ENCODE data around the gene LDLRAD2. TPM values are rescaled to one million over a fixed set of nuclear protein-coding genes. Genes with fewer than 3 reads are reported as not detected.
"Not testable (repeated sequence)": the region's sequence is repeated elsewhere in the genome, so short reads cannot be mapped to it uniquely, and the experiment has no call there.

LDLRAD2 gene
- total RNA-seq, 4 donors from 2014 or later, result 0.38 to 3.3 (median 0.80) TPM; not detected in 1

DNA sequence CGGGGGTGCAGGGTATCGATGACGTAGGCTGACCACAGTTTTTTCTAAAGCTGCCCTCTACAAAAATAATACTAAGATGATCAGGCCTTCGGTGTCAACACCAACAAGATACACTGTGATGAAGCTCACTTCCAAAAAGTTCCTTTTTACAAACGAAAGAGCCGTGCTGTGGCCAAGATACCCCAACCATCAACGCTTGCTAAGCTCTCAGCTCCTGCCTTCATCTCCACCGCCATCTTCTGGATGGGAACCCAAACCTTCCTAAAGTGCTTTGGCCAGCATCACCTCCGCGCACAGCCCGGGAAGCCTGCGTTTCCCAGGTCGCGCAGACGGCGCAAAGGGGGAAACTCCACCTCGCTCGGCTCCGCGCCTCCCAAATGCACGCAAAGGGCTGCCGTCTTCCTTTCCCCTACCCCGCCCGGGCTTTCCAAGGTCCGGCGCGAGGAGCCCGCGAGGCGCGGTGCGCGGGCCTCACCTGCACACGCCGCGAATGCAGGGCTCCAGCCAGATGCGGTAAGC is 29.7 kb upstream of the LDLRAD2 start:
- no peaks in the 10 kb centered on the region for H3K36me3 ChIP-seq
- peak overlapping the region; percentile 94 to 100 (median 98) for H3K27ac ChIP-seq
- H3K4me3 ChIP-seq, result peak overlapping the region; percentile 69 to 99 (median 90)
- DNase-seq, result peak in 2 of 3 donors; percentile 59 to 81
- H3K27me3 ChIP-seq, result no peaks in the 10 kb centered on the region
- H3K9me3 ChIP-seq, result no peaks in the 10 kb centered on the region
- peaks cover 0 to 15% (median 4%) of the 10 kb centered on the region in 4 donors for H3K4me1 ChIP-seq
- TF ChIP-seq, protein P1, sequence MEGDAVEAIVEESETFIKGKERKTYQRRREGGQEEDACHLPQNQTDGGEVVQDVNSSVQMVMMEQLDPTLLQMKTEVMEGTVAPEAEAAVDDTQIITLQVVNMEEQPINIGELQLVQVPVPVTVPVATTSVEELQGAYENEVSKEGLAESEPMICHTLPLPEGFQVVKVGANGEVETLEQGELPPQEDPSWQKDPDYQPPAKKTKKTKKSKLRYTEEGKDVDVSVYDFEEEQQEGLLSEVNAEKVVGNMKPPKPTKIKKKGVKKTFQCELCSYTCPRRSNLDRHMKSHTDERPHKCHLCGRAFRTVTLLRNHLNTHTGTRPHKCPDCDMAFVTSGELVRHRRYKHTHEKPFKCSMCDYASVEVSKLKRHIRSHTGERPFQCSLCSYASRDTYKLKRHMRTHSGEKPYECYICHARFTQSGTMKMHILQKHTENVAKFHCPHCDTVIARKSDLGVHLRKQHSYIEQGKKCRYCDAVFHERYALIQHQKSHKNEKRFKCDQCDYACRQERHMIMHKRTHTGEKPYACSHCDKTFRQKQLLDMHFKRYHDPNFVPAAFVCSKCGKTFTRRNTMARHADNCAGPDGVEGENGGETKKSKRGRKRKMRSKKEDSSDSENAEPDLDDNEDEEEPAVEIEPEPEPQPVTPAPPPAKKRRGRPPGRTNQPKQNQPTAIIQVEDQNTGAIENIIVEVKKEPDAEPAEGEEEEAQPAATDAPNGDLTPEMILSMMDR (IDR thresholded peaks at IDR 0.05), result peak in 1 of 6 experiments; percentile 11
- no peak for TF ChIP-seq POLR2A (IDR thresholded peaks at IDR 0.05)

DNA sequence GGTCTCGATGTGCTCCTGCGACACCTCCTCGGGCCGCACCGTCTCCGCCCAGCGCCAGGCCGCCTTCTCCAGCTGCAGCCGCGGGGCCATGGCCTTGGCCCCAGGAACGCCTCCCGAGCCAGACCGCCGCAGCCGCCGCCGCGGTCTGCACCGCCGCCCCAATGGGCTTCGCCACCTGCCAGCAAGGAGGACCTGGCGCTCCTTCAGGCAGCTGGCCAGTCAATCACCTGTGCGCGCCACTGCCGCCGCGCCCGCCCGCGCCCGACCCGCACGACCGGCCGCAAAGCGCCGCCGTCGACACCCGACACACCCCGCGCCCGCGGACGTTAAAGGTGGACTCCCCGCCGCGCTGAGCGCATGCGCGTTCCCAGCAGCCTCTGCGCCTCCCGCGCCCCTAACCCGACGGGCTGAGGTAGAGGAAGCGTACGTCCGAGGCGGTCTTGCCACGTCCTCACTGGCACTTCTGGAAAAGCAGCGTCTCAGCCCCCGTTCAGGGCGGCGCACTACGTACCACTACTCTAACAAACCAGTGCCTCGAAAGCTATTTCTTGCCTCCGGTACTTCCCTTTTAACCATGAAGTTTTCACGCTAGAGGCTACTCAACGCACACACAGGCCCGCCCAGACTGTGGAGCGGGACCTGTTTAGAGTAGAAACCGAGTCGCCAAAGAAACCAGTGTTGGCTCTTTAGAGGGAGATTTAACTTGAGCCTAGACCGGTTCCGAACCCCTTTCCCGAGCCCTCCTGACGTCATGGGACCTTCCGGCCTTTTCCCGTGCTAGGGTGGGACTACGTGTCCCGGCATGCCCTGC is 29.0 kb upstream of the LDLRAD2 start, which contains the start of gene USP48:
Gene USP48, minus strand, starts transcription at position 282 of the 811 bp plus-strand sequence. Its CDS starts 192 bp downstream, at position 90.
- H3K9me3 ChIP-seq, result no peaks in the 10 kb centered on the region

DNA sequence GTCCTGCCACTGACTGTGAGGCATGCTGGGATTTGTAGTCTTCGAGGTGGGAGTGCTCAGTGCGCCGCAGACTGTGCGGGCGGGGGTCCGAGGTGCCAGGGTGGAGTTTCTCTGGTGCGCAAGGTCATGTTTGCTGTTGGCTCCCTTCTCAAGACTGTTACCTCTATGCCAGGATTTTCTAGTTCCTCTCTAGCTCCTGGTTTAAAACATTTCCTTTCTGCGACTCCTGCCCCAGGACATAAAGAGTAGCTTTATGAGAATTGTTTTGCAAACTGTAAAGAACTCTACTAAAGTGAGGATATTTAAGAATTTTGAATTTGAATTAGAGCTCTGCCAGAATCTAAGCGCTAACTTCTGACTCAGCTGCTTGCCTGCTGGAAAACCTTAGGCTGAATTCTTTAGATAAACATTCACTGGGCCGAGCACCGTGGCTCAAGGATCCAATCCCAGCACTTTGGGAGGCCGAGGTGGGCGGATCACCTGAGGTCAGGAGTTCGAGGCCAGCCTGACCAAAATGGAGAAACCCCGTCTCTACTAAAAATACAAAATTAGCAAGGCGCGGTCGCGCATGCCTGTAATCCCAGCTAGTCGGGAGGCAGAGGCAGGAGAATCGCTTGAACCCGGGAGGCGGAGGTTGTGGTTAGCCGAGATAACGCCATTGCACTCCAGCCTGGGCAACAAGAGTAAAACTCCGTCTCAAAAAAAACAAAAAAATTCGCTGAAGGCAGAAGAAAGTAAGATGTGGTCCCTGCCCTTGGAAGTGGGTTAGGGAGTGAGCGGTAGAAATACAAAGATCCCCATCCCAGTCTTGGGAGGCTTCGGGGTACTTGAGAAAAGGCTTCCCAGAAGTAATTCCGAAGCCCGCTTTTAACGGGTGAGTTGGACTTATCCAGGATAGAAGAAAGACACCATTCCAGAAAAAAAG is 28.1 kb upstream of the LDLRAD2 start:
- Histone ChIP-seq H3K27ac (peak overlapping the region; percentile 94 to 100 (median 98)), H3K4me1 (peaks cover 0 to 15% (median 4%) of the 10 kb centered on the region in 4 donors), H3K9me3 (no peaks in the 10 kb centered on the region), H3K36me3 (no peaks in the 10 kb centered on the region), H3K27me3 (no peaks in the 10 kb centered on the region), H3K4me3 (peak overlapping the region; percentile 69 to 99 (median 90))
- TF ChIP-seq, protein P1 (IDR thresholded peaks at IDR 0.05), result no peak
- TF ChIP-seq POLR2A (IDR thresholded peaks at IDR 0.05), result no peak
- DNase-seq, result no peak

More for the DNA sequence above, 29.0 kb upstream of the LDLRAD2 start, which contains the start of gene USP48:
- TF ChIP-seq, protein P1 (IDR thresholded peaks at IDR 0.05), result peak in 1 of 6 experiments; percentile 9
- peak; percentile 88 to 96 for TF ChIP-seq POLR2A (IDR thresholded peaks at IDR 0.05)
- H3K36me3 ChIP-seq, result no peaks in the 10 kb centered on the region
- peaks cover 0 to 15% (median 4%) of the 10 kb centered on the region in 4 donors for H3K4me1 ChIP-seq
- peak within 1 kb of the TSS; percentile 94 to 100 (median 98) for H3K27ac ChIP-seq
- H3K4me3 ChIP-seq, result peak within 1 kb of the TSS; percentile 69 to 99 (median 90)
- peak; percentile 97 to 99 (median 98) for DNase-seq
- no peaks in the 10 kb centered on the region for H3K27me3 ChIP-seq

DNA sequence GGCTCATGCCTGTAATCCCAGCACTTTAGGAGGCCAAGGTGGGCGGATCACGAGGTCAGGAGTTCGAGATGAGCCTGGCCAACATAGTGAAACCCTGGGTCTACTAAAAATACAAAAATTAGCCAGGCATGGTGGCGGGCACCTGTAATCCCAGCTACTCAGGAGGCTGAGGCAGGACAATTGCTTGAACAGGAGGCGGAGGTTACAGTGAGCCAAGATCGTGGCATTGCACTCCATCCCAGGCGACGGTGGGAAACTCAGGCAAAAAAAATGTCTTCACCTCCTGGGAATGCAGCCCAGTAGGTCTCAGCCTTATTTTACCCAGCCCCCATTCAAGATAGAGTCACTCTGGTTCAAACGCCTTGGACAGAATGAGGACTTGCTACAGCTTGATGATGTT is 26.3 kb upstream of the LDLRAD2 start:
- DNase-seq, H3K27me3 ChIP-seq, H3K36me3 ChIP-seq, H3K27ac ChIP-seq, H3K9me3 ChIP-seq, H3K4me3 ChIP-seq: not testable (repeated sequence)
- H3K4me1 ChIP-seq, result peaks cover 0 to 11% (median 4%) of the 10 kb centered on the region in 4 donors

DNA sequence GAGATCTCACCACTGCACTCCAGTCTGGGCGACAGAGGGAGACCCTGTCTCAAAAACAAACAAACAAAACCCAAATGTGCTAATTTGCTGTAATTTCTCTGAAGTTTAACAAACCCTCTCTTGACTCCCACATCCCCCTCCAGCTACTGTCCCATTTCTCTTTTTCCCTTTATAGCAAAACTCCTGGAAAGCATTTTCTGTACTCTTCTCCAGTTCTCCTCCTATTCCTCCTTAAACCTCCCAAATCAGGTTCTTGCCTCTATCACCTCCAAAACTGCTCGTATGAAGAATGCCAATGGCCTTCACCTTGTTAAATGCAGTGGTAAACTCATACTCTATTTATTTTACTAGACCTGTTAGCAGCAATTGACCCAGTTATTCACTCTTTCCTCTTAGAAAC is 25.4 kb upstream of the LDLRAD2 start:
- no peak overlapping the region for H3K27ac ChIP-seq

More for the DNA sequence above, 25.4 kb upstream of the LDLRAD2 start:
- no peak overlapping the region for H3K4me3 ChIP-seq
- TF ChIP-seq POLR2A (IDR thresholded peaks at IDR 0.05), result no peak
- TF ChIP-seq, protein P1 (IDR thresholded peaks at IDR 0.05), result no peak
- H3K4me1 ChIP-seq, result peaks cover 0 to 2% (median 0%) of the 10 kb centered on the region in 4 donors
- DNase-seq, result no peak
- H3K36me3 ChIP-seq, result no peaks in the 10 kb centered on the region
- no peaks in the 10 kb centered on the region for H3K9me3 ChIP-seq
- H3K27me3 ChIP-seq, result no peaks in the 10 kb centered on the region

All from Peyer's patch (tissue), 4 donors.